HL-60/S4 (cell line): Measurements from ENCODE around the gene SERPINA10.
"Not testable (repeated sequence)": the region's sequence is repeated elsewhere in the genome, so short reads cannot be mapped to it uniquely, and the experiment has no call there.

Experiments used
- in situ Hi-C: fragments of 300-500 bp; cut with MboI; formaldehyde crosslinking; loops from 2 replicates; pipeline ENCODE4 v1.14.3; 2022; ENCODE audit warnings: low sequenced_read_pairs

Gene SERPINA10

DNA sequence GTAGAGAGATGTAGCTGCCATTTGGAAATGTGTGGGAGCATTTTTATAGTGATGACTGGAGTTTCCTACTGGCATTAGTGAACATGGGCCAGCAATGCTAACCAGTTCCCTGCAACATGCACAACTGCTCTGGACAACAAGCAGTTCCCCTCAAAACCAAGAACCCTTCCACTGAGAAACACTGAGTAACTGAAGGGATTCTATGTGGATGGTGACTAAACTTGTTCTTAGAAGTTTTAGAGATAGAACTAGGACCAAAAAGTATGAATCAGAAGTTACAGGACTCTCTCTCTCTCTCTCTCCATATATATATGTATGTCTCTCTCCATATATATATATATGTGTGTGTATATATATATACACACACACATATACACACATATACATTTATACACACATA, 7.9 kb downstream of the SERPINA10 start:
- in situ Hi-C loops, result no loop called here

DNA sequence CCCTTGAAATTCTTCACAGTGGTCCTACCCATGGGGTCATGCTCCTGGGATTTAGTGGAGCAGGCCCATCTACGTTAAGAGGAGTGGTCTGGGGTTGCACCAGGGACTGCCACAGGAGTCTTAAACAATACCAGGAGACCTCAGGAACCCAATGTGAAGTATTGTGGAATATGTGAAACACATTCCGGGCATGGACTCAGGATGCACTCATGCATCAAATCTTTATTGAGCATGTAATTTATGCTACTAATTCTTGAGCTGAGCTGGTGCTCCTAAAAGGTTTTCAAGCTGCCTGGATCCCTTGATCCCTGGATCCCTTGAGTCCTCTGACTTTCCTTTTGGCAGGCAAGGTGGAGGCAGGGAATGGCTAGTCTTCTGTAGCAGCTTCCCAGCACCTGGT, 8.8 kb downstream of the SERPINA10 start:
- in situ Hi-C loops, result no loop called here

DNA sequence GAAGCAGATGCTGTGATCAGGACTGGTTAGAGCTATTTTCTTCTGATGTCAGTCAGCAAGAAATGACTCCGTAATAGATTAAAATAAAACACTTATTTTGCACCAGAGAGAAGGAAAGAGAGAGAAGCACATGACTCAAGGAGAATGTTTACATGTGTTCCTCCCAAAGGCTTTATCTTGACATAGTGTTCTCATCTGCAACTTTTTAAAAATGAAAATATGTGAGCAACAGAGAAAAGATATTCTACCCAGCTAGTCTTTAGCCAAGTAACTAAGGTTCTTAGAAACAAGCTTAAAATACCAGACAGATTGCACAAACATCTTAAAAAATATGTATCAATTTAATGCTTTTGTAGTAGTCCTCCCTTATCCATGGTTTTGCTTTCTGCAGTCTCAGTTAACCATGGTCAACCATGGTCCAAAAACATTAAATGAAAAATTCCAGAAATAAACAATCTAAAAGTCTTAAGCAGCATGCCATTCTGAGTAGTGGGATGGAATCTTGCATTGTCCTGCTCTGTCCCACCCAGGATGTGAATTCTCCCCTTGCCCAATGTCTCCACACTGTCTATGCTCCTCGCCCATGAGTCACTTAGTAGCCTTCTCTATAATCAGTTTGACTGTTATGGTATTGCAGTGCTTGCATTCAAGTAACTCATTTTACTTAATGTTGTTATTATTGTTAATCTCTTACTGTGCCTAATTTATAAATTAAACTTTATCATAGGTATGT, 9.9 kb downstream of the SERPINA10 start:
- in situ Hi-C loops, result no loop called here

DNA sequence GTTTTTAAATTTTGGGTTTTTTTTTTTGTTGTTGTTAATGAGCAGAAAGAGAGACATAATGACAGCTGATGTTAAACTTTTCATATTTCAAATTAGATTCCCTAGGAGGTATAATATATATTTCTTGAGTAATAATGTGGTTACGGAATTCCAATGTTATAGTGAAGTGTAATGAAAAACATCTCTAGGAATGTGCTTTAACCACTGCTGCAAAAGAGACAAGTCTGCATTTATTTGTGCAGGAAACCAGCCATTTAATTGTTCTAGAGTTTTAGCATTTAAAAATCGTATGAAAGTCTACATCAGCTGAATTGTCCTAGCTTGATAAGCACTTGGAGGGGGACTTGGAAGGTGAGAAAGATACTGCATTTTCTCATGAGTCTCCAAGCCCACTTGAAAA, 14.3 kb downstream of the SERPINA10 start:
- in situ Hi-C loops, result no loop called here

DNA sequence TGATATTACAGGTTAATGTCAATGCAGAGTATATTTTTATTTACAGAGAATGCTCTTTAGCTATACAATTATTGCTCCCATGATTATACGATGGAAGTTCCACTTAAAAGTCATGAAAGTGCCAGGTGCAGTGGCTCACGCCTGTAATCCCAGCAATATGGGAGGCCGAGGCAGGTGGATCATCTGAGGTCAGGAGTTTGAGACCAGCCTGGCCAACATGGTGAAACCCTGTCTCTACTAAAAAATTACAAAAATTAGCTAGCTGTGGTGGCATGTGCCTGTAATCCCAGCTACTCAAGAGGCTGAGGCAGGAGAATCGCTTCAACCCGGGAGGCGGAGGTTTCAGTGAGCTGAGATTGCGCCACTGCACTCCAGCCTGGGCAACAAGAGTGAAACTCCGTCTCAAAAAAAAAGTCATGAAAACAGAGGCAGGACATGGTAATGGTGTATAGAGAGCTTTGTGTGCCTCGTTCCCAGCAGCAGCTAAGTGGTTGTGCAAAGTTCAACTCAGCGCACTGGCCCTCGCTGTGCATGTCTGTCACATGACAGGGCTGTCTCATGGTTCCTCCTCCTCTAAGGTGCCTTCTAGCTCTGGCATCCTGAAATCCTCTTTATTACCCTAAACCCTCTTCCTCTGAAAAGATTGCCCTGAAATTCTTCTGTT, 16.0 kb downstream of the SERPINA10 start:
- in situ Hi-C loops, result not testable (repeated sequence)

DNA sequence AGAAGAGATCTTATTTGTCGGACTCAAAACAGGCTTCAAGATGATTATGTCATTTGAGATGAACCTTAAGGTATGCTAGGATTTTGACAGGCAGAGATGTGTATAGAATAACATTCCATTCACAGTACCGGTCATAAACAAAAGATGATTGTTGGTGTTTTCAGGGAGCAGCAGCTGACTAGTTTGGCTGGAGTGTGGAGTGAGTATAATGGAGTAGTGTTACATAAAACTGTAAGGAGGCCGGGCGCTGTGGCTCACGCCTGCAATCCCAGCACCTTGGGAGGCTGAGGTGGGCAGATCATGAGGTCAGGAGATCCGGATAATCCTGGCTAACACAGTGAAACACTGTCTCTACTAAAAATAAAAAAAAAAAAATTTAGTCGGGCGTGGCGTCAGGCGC, 23.9 kb downstream of the SERPINA10 start:
- in situ Hi-C loops, result no loop called here

DNA sequence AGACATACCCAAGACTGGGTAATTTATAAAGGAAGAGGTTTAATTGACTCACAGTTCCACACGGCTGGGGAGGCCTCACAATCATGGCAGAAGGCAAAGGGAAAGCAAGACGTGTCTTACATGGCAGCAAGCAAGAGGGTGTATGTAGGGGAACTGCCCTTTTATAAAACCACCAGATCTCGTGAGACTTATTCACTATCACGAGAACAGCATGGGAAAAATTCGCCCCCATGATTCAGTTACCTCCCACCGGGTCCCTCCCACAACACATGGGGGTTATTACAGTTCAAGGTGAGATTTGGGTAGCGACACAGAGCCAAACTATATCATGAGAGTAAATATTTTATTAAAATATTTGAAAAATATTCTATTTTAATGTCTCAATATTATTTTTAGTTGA, 24.5 kb downstream of the SERPINA10 start:
- in situ Hi-C loops, result not testable (repeated sequence)

DNA sequence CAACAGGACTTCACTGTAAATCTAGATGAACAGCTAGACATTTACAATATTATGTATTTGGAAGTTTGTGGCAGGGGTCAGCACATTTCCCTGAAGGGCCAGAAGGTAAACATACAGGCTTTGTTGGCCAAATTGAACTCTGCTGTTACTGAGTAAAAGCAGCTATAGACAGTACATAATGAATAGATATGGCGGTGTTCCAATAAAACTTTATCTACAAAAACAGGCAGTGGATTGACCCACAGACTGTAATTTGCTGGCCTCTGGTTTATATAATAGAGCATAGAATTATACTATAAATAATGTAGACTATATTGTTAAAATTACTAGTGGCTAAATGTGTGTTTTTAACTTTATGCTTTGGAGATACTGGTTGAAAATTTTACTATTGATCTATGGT, 25.7 kb downstream of the SERPINA10 start:
- in situ Hi-C loops, result no loop called here

DNA sequence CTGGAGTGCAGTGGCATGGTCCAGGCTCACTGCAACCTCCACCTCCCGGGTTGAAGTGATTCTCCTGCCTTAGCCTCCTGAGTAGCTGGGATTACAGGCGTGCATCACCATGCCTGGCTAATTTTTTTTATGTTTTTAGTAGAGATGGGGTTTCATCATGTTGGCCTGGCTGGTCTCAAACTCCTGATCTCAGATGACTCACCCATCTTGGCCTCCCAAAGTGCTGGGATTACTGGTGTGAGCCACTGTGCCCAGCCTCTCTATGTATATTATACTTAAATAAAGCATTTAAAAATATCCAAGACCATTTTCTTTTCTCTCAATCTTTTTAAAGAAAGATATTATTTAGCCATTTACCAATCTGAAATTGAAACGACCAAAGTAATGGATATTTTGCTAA, 28.9 kb downstream of the SERPINA10 start:
- in situ Hi-C loops, result not testable (repeated sequence)

DNA sequence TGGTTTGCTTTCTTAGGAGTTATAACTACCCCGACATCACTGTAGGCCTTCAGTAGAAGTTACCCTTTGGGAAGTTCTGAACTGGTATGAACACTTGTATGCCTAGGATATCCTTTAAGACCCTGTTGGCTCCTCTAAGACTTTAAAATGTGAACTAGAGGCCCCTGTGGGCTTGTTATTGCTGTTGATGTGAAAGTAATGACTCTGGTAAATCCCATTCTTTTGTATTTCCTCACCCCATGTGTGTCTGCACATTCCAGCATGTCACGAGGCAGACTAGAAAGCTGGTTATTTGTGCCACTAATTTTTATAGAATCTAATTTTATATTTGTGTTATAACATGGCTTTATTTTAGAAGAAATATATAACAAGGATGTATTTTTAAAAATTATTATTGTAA, 48.9 kb downstream of the SERPINA10 start:
- in situ Hi-C loops, result no loop called here

DNA sequence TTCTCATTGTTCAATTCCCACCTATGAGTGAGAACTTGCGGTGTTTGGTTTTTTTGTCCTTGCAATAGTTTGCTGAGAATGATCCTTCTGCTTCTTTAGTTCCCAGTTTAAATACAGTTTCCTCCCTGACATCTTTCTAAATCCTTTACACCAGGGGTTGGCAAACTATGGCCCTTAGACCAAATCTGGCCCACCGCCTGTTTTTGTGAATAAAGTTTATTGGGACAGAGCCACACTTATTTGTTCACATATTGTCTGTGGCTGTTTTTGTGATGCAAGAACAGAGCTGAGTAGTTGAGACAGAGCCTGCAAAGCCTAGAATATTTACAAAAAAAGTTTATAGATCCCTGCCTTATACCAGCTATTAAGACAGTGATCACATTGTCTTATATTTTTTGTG, 53.7 kb downstream of the SERPINA10 start:
- in situ Hi-C loops, result no loop called here

DNA sequence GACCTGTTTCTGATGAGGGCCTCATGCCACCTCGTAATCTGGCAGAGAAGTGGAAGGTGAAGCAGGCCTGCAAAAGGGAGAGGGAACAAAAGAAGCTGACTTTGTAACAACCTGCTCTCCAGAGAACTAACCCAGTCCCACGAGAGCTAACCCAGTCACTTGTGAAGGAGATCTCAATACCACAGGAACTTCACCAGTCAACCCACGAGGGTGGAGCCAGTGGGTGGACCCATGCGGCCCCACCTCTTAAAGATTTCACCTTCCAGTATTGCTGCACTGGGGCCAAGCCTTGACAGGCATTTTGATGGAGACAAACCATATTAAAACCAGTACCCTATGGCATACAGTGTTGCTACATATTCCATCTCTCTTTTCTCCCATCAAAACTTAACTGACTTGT, 55.1 kb downstream of the SERPINA10 start:
- in situ Hi-C loops, result no loop called here

DNA sequence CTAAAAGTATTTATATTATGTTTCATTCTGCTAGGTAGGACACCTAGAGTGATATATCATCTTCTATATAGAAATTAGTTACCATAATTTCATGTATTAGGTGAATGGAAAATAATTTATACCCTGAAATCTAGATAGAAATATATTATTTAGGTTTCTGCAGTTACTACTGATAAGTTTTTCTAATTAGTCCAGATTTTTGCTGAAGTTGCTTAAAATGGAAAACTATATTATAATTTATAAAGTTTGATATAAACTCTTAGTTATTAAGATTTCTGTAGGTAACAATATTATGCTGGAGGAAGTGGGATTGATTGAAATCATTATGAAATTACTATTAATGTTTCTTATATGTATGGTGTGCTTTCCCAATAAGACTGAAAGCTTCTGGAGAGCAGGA, 56.0 kb downstream of the SERPINA10 start:
- in situ Hi-C loops, result no loop called here
